ENCODE measurements around the gene SLC51B. TPM values are rescaled to one million over a fixed set of nuclear protein-coding genes. Genes with fewer than 3 reads are reported as not detected.

The SLC51B gene
- polyA plus RNA-seq, 1 donor from 2014 or later = not detected

- Histone ChIP-seq H3K9me2 (ENCODE audit: insufficient read depth, low read length) (no peaks in the 10 kb centered on the region), H3F3A (ENCODE audit: insufficient read depth, low read length, poor library complexity, severe bottlenecking) (no peaks in the 10 kb centered on the region), H3K36me3 (ENCODE audit: insufficient read depth, low read length) (no peaks in the 10 kb centered on the region), H3K27me3 (ENCODE audit: insufficient read depth, low read depth, low read length) (no peaks in the 10 kb centered on the region), H3K4me2 (ENCODE audit: low read length) (no peak overlapping the region), H3K4me3 (ENCODE audit: low read length) (no peak overlapping the region), H4K20me1 (ENCODE audit: insufficient read depth) (no peaks in the 10 kb centered on the region), H3K9ac (ENCODE audit: low read length) (no peak overlapping the region), H3K27ac (ENCODE audit: low read length) (no peak overlapping the region), H2AFZ (ENCODE audit: low read depth, low read length) (no peak overlapping the region), H3K79me2 (replicated peaks; ENCODE audit: insufficient read depth, low read length) (no peaks in the 10 kb centered on the region), H3K9me3 (ENCODE audit: low read length) (no peaks in the 10 kb centered on the region)
- TF ChIP-seq EP300 (conservative IDR thresholded peaks at IDR 0.05; ENCODE audit: poor library complexity, severe bottlenecking) (no peak), CTCF (IDR thresholded peaks at IDR 0.05; ENCODE audit: poor library complexity, severe bottlenecking) (no peak), POLR2AphosphoS5 (IDR thresholded peaks at IDR 0.05) (no peak), RAD21 (conservative IDR thresholded peaks at IDR 0.05) (no peak)
Measured at GRCh38 chr15:65038836-65039235, 6.4 kb upstream of the SLC51B start.

- TF ChIP-seq SMC3 (conservative IDR thresholded peaks at IDR 0.05; ENCODE audit: poor library complexity) = no peak
- TF ChIP-seq RAD21 (conservative IDR thresholded peaks at IDR 0.05) = no peak
- no peak for TF ChIP-seq EP300 (conservative IDR thresholded peaks at IDR 0.05; ENCODE audit: poor library complexity, severe bottlenecking)
- no peak for TF ChIP-seq CTCF (IDR thresholded peaks at IDR 0.05; ENCODE audit: poor library complexity, severe bottlenecking)
- no peak for TF ChIP-seq REST (IDR thresholded peaks at IDR 0.05; ENCODE audit: borderline replicate concordance)
- TF ChIP-seq MXI1 (conservative IDR thresholded peaks at IDR 0.05; ENCODE audit: poor library complexity, severe bottlenecking) = no peak
- no peak for TF ChIP-seq EZH2 (IDR thresholded peaks at IDR 0.05; ENCODE audit: borderline replicate concordance, insufficient read depth, low read length, poor library complexity, severe bottlenecking)
- no peak for TF ChIP-seq POLR2AphosphoS5 (IDR thresholded peaks at IDR 0.05)
- TF ChIP-seq TAF1 (IDR thresholded peaks at IDR 0.05; ENCODE audit: low read depth) = no peak
- no peaks in the 10 kb centered on the region for H3K9me2 ChIP-seq (ENCODE audit: insufficient read depth, low read length)
- H3K79me2 ChIP-seq (replicated peaks; ENCODE audit: insufficient read depth, low read length) = no peaks in the 10 kb centered on the region
- H3K9ac ChIP-seq (ENCODE audit: low read length) = no peak overlapping the region
- no peak overlapping the region for H3K4me2 ChIP-seq (ENCODE audit: low read length)
- no peak overlapping the region for H3K4me3 ChIP-seq (ENCODE audit: low read length)
- no peaks in the 10 kb centered on the region for H3K36me3 ChIP-seq (ENCODE audit: insufficient read depth, low read length)
- no peaks in the 10 kb centered on the region for H4K20me1 ChIP-seq (ENCODE audit: insufficient read depth)
- H3F3A ChIP-seq (ENCODE audit: insufficient read depth, low read length, poor library complexity, severe bottlenecking) = no peaks in the 10 kb centered on the region
- no peak overlapping the region for H3K27ac ChIP-seq (ENCODE audit: low read length)
- H2AFZ ChIP-seq (ENCODE audit: low read depth, low read length) = no peak overlapping the region
- H3K9me3 ChIP-seq (ENCODE audit: low read length) = no peaks in the 10 kb centered on the region
- H3K27me3 ChIP-seq (ENCODE audit: insufficient read depth, low read depth, low read length) = no peaks in the 10 kb centered on the region
Measured at GRCh38 chr15:65040461-65040860, 4.7 kb upstream of the SLC51B start.

All from neural cell (in vitro differentiated cells).